GM21723 (cell line): Measurements from ENCODE around the gene MDP1.

Experiments used
- ATAC-seq: cut with Tn5 transposase; IDR thresholded peaks from one replicate; pipeline ENCODE4 v1.9.1; 2021; ENCODE audit warnings: mild to moderate bottlenecking, moderate library complexity; ENCODE audit not compliant: unreplicated experiment

Gene MDP1

DNA sequence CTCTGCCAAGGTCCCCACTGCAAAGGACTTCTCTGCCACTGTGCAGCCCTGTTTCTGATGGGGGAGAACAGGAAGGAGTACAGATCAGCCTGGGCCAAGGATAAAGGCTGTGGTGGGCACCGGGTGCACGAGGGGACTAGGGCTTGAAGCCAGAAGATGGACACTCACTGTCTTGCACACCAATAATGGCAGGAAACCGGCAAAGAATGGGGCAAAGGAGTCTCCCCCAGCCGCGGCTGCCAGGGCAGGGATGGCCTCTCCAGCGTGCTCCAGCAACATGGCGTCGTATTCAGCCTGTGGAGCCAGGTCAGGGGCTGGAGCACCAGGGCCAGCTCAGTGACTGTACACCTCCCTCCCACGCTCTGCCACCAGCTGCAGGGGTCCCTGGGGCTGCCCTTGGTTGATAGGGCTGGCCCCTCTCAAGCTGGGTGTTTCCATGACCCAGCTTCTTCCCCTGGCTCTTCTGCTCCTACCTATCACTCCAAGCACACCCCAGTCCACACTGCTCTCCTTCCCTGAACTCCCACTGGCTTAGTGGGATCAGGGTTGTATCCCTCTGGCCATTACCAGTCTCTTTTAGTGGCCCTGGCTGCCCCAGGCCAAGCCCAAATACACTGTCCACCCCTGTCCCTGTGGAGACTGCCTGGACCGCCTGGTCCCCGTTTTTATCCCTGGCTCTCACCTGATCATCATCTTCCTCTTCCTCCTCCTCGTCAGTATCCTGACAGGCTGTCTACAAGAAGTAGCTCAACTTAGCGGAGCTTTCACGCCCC is 33.6 kb downstream of the MDP1 start:
- ATAC-seq: no peak

GRCh38 chr14:24181371-24182077 is 34.3 kb downstream of the MDP1 start:
- no peak for ATAC-seq

- ATAC-seq: no peak
These were observed 35.7 kb downstream of the MDP1 start for GRCh38 chr14:24179961-24180796.

DNA sequence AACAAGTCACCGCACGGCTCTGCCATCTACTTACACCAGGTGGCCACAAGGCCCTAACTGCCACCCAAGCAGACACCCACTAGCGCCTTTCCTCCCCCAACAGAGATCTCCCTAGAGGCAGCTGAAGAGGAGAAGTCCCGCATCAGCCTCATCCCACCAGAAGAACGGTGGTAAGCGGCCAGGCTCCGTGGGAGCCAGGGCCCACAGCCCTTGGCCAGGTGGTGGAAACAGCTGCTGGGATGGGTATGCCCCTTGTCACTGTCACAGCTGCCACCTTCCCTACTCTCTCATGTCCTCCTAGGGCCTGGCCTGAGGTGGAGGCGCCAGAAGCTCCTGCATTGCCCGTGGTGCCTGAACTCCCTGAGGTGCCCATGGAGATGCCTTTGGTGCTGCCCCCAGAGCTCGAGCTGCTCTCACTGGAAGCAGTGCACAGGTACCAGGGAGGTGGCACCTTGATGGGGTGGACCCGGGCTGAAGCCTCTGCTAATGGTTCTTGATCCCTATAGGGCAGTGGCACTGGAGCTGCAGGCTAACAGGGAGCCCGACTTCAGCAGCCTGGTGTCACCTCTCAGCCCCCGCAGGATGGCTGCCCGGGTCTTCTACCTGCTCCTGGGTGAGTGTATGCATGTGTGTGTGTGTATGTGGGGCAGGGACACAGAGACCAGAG is 36.4 kb downstream of the MDP1 start:
- no peak for ATAC-seq

- ATAC-seq: no peak
These were observed 37.3 kb downstream of the MDP1 start for GRCh38 chr14:24178399-24179178.

- ATAC-seq: no peak
These were observed 38.0 kb downstream of the MDP1 start for GRCh38 chr14:24177891-24178290.

DNA sequence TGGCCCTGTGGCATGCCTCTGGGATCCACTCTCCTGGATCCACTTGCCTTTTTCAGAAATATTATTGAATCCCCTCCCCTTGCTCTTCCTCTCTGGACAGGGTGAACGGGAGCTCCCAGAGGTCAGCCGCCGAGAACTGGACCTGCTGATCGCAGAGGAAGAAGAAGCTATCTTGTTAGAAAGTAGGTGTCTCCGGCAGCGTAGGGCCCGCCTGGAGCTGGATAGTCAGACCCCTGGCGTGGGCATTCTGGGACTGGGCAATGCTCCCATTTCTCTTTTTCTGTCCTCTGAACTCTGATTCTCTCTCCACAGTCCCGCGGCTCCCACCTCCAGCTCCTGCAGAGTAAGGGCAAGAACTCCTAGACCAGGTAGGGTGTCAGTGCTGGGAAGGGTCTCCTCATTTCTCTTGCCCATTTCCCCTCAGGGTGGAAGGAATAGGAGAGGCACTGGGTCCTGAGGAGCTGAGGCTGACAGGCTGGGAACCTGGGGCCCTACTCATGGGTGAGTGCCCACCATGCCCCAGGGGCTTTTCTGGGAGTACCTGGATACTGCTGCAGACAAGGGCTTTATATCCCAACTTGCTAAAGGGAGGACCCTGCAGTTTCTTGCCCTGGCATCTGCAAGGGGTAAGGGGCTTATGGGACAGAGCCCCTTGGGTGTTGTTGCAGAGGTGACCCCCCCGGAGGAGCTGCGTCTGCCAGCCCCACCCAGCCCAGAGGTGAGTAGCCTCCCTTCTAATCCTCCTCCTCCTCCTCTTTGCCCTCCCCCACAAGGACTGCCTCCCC is 38.6 kb downstream of the MDP1 start:
- no peak for ATAC-seq

DNA sequence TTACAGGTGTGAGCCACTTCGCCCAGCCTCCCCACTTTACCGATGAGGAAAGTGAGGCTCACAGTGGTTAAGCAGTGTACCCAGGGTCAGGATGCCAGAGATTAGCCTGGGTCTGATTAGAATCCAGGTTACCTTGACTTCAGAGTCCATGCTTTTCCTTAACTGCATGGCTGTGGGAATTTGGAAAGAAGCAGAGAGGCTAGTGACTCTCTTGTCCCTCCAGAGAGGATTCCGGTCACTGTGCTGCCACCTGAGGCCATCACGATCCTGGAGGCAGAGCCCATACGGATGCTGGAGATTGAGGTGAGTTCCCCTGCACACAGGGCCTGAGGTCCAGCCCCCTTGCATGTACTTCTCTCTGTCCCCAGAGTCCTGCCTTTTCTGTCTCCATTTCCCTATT is 39.3 kb downstream of the MDP1 start:
- no peak for ATAC-seq

DNA sequence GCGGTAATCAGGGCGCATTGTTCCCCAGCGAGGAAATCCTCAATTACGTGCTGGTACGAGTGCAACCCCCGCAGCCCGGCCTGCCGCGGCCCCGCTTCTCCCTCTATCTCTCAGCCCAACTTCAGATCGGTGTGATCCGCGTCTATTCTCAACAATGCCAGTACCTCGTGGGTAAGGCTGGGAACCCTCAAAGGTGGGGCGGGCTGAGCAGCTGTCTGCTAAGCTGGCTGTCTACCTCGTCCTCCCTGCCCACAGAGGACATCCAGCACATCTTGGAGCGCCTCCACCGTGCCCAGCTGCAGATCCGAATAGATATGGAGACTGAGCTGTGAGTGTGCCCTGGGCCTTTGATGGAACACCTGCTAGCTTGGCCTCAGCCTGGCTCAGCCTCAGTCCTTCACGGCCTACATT is 43.0 kb downstream of the MDP1 start:
- ATAC-seq: no peak

DNA sequence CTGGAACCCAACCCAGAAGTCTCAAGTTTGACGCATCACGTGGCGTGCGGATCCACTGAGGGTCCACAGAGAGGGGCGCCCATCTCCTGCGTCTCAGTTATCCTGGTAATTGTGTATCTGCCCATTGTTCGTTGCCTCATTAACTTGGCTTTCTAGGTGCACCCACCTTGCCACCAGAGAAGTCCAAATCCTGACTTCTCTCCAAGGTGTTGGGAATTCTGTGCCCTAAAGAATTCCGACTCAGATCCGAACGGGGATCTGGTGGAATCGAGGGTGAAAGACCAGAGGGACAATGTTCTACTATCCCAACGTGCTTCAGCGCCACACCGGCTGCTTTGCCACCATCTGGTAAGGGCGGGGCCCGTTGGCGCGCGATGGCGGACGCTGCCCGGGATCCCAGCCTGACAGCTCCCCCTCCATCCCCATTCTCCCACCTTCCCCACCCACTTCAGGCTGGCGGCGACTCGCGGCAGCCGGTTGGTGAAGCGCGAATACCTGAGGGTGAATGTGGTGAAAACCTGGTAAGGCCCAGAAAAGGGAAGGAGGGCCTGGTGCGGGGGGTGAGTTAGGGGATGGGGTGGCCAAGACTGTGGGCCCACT is 43.5 kb downstream of the MDP1 start:
- no peak for ATAC-seq

DNA sequence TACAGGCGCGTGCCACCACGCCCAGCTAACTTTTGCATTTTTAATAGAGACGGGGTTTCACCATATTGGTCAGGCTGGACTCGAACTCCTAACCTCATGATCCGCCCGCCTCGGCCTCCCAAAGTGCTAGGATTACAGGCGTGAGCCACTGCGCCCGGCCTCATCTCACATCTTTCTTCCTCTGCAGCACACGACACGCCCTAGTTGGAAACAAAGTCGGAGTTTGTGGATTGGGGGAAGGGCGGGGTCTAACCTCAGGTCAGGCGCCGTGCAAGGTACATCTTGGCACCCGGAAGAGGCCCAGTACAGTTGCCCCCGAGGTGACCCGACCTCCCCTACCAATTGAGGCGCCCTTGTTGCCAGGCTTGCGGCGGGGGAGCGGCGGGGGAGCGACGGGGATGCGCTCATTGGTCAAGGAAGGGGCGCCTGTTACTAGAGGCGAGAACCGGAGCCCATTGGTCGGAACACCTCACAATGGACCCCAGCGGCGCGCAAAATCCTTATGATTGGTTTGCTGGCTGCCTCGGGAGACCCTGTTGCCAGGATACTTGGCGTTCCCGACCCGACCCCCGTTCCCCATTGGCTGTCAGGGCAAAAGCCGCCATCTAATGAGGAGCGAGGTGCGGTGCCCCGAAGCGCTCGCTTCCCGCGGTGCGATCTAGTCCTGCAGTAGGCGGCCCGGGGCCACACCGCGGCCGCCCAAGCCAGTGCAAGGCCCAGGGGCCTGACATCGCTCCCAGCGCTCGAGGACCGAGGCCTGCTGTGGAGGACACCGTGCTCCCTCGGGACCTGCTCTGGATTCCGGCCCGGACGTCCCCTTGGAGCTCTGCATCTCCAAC is 44.2 kb downstream of the MDP1 start, which contains the start of gene REC8:
Gene REC8 (plus strand): TSS at position 659 of the 839 bp plus-strand sequence. CDS start 473 bp downstream, outside the sequence.
- ATAC-seq: peak; percentile 83

DNA sequence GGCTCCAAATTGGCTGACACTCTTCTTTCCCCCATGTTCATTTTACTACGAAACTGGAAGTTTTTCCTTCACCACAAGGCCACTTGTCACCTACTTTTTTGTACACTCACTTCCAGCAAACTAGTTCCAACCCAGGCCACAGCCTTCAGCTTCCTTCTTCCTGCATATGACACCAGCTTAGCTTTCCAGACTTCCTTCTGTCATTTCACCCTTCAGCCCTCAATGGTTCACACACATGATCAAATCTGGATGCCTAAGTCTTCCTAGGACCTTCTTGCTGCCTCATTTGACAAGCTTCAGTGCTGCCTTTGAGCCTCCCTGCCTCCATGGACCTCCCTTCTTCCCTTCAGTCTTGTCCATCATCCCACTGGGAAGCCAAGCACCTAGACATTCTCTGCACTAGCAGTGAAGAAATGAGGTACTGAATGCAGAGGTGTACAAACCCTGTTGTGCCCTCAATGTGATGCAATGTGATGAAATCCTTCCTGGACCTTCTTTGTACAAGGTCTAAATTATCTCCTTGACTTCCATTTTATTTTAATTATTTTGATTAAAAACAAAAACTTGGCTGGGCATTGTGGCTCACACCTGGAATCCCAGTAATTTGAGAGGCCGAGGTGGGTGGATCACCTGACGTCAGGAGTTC is 48.3 kb downstream of the MDP1 start:
- no peak for ATAC-seq

- ATAC-seq: no peak
These were observed 50.1 kb downstream of the MDP1 start for GRCh38 chr14:24165785-24166184.

- ATAC-seq: no peak
These were observed 51.3 kb downstream of the MDP1 start for GRCh38 chr14:24164518-24164991.
